HG03135 (cell line): ENCODE measurements around the gene NAV3.
A peak's percentile ranks its signal among the peaks of the same experiment; 100 is the strongest.

Experiments
- ATAC-seq: cut with Tn5 transposase; IDR thresholded peaks from one replicate; pipeline ENCODE4 v1.9.1; 2021; ENCODE audit warnings: mild to moderate bottlenecking, moderate library complexity; ENCODE audit not compliant: unreplicated experiment

The NAV3 gene

DNA sequence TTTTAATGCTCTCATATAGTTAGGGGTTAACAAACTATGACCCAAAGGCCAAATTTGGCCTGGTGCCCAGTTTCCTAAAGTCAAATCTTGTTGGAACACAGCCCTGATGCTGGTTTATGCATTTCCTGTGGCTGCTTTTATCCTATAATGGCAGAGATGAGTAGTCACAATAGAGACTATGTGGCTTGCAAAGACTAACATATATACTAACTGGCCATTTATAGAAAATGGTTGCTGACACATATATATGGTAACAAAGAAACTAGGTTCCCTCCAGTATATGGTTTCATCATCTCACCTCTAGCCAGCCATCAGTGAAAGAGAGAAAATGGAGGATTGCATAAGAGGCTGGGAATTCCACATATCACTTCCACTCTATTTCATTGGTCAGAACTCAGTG lies 10.8 kb downstream of the NAV3 start:
- no peak for ATAC-seq

DNA sequence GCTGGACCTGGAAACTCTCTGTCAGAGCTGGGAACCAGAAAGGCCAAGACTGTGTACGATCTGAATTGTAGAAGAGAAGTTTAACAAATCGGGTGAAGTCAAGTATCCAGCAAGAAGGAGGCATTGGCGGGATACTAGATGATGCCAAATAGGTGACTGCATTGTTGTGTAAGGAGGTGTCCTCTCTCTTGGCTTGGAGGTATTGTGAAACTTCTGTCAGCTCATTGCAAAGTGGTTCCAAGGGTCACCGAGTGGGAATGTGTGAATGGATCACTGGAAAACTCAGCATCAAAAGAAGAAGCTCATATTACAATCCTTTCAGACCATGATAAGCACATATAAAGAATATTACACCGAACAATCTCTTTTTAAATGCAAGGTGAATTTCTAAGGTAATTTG lies 11.7 kb downstream of the NAV3 start:
- no peak for ATAC-seq

DNA sequence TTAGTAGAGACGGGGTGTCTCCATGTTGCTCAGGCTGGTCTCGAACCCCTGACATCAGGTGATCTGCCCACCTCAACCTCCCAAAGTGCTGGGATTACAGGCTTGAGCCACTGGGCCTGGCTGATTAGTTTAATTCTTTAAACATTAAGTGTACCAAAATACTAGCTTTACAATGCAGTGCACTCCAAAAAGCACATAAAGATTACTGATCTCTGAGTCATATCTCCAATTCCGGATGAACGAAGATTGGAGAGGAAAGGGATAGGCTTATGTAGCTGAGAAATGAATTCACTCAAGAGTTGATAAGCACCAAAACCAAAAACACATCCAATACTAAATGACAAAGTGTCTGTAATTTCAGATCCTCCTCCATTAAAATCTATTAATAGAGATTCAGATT lies 15.1 kb downstream of the NAV3 start:
- ATAC-seq, result no peak

DNA sequence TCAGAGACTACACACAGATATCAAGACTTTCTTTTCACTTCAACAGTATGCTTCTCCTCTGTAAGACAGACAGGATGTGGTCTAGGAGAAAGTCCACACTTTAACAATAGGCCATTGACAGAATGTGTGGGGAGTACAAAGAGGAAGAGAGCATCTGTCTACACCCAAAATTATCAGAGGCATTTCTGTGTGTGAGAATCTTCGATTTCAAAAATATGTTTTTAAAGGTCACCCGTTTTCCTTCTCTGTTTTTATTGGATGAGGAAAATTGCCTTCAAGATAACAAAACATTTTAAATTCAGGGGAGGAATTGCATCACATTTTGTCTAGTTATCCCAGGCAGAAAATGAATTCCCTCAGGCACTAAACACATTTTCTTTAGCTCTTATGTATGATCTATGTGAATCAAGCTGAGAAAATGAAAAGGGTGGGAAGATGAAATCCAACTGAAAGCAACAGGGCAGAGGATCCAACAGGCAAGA lies 16.4 kb downstream of the NAV3 start:
- peak; percentile 100 for ATAC-seq

DNA sequence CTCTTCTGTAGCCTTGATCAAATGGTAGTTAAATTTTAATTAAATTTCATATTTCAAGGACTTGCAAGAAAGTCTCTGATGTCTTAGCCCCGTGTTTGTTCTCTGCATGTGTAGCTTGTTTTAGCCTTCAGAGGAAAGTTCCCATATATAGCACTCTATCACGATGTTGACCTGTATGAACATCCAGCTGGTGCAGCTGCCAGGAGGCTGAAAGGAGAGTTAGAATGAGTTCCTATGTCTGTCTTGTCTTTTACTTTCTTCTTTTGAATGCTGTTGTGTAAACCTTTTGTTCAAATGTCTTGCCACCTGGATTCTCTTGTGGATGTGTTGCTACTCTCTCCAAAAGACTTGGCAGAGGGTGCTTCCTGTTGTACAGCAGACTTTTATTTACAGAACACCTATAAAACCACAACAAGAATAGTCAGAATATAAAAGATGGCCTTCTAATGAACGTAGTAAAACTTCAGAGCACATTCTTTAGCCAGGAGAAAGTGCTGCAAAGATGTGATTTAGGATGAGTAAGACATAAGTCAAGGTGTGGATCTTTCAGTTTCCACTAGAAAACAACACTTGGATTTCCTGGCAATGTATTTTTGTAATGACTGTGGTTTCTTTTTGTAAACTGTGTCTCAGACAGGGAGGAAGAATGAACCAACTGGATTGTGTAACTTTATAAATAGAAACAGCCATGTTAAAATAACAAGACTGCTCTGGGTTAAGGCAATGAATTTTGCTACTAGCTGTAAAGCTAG lies 17.2 kb downstream of the NAV3 start:
- ATAC-seq, result no peak

DNA sequence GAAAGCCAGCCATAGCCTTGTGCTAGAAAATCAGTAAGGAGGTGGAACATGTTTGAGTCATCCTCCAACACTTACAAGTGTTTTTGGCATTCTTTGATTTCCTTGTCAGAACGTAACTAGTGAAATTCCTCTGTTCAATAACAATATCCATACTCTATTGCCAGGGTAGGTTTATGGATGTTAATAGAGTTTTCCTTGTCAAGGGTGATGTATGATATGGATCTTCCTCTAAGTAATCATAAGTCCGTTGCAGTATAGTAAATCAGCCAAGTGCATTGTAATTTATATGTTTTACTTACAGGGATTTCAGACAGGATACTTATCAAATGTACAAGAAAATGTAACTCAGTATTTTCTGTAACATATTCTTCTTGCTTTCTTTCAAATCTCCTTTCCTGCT lies 19.4 kb downstream of the NAV3 start:
- ATAC-seq, result no peak

DNA sequence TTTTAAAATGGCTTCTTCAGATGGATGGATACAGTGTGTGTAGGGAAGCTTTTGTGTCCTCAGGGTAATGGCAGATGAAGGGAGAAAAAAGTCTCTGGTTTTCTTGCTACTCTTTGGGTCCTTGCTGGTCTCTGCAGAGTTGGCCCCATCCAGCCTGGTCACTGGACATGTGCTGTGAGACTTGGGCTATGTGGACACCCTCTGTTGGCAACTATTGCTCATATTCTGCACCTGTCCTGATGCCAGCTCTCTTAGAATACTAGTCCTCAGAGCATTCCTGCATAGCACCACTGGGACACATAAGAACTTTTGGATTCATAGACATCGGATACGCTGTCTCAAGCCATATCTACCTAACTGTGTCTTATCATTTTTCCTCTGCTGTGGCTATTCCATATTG lies 20.0 kb downstream of the NAV3 start:
- no peak for ATAC-seq

DNA sequence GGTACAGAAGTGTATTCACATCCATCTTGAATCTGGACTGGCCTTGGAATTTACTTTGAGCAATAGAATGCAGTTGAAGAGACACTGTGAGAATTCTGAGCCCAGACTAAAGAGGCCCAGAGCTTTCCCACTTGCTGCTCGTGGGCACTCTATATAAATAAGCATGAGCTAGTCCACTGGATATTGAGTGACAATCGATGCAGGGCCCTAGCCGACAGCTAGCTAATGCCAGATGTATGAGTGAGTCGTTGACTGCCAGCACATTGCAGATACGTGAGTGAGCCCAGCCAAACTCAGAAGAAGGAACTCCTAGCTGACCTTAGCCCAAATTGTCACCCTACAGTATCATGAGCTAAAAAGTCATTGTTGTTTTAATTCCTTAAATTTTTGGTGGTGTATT lies 24.9 kb downstream of the NAV3 start:
- ATAC-seq, result no peak

DNA sequence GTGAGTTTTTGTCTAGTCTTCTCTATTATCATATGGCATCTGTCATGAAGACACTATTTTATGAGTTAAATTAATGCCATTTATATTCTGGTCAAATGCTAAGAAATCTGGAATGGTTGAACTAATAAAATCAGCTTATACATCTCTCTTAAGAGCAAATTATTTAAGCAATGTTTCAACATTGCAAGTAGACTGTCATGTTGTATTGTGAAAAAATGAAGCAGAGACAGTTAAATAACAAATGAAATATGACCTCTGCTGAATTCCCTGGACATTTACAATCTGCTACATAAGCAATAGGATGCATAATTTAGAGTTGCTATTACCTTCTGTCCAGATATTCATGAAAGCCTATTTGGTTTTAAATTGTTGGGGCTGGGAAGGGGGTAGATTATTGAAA lies 30.6 kb downstream of the NAV3 start:
- no peak for ATAC-seq

DNA sequence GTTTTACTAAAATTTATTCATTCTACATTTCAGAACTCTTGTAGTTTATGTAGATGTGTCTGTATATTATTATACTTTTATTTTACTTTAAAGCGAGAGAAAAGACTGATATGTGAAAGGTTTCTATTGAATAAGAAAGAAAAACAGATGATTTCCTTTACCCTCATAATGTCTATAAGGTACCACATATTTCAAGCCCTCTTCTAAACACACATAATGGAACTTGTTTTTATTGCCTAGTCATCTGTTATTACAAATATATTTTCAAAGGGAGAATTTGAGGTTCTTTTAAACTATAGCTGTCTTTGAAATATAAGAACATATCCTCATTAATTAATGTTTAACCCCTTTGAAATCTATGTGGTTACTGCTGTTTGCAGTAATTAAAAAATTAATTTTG lies 34.5 kb downstream of the NAV3 start:
- no peak for ATAC-seq

DNA sequence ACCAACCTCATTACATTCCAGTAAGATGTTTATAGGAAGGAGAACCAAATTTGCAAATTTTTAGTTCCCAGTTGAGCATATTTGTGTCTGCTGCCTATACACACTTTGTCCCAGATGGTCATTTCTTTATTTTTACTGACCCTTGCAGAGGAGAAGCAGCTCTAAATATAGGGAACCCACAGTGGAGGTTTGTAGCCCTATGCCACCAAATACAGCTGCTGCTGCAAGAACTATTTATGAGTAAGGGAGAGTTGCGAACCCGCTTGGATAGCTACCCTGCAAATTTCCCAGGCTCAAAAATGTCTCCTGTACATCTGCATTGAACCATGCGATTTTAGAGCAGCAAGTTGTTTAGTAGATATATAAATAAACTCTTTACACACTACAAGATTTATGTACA lies 48.2 kb downstream of the NAV3 start:
- ATAC-seq, result no peak

DNA sequence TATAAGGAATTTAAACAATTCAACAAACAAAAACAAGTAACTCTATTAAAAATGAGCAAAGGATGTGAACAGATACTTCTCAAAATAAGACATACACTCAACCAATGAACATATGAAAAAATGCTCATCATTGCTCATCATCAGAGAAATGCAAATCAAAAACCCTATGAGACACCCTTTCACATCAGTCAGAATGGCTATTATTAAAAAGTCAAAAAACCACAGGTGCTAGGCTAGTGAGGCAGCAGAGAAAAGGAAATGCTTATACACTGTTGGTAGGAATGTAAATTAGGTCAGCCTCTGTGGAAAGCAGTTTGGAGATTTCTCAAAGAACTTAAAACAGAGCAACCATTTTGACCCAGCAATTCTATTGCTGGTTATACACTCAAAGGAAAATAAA lies 52.0 kb downstream of the NAV3 start:
- no peak for ATAC-seq

DNA sequence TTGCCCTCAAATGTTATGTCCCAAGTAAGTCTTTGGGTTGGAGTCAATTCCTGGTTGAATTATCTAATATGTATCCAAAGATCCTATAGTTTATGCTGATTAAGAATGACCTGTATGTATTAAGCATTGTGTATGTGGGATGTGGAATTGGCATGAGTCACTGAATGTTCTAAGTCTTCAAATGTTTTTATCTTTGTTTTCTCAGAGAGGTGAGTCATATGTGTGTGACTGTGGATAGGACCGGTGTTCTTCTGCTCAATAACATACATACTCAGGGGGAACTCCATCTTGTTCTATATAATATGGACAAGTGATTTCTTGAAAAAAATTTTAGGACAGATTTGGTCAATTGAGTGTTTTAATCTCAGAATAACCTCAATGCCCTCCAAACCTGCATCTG lies 57.9 kb downstream of the NAV3 start:
- ATAC-seq, result no peak

DNA sequence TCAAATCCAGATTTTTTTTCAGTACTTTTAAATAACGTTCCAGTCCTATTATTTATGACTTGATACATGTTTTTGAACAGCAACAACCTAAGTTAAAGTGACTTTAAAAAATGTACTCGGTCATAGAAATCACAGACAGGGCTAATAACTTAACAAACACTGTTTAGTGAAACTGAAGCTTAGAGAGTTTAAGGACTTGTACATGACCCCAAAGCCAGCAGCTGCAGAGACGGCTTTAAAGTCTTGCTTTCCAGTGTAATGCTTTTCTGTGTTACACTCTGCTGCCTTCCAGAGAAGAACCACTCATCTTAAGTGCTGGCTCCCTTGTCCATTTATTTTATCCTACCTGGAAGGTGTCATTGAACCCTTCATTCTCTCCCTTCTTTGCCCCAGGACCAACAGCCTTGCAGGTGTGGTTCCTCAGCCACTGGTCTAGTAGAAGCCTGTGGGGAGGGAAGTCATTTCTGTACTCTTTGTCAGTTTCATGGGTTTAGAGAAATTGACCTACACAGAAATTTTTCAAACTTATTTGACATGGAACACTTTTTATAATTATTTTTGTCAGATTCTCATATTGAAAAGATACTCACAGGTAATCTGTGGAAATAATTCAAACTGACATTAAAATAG lies 60.9 kb downstream of the NAV3 start:
- ATAC-seq, result no peak

DNA sequence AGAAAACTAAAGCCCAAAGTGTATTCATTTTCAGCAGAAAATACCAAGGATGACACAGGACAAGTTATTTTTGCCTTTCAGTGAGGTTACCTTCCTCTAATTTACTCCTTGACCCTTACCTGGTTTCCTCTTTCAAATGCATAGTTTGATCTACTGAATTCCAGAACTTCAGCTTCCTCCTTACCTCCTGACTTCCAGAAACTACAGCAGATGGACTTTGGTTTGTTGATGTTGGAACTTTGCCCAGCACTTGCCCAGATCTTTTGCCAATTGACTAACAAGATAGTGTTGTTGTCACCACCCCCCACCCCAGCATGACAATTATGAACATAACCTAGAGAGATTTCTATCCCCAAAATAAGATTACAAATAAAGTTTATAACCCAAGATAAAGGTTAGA lies 63.2 kb downstream of the NAV3 start:
- no peak for ATAC-seq

DNA sequence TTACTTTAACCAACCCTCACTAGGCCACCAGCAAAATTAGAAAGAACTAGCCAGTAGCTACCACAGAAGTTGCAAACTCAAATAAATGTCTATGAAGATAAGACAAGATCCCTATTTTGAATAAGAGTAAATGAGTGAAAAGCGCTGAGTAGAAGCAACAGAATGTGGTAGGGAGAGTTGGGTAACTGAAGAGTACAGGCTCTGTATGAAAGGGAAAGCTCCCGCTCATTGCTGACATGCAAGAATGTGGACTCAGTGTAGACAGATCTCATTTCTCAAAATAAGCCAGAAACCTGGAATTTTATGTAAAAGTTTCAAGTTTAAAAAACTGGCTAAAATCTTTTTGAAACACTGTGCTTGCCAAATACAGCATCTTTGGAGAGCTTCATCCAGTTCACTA lies 63.9 kb downstream of the NAV3 start:
- no peak for ATAC-seq

DNA sequence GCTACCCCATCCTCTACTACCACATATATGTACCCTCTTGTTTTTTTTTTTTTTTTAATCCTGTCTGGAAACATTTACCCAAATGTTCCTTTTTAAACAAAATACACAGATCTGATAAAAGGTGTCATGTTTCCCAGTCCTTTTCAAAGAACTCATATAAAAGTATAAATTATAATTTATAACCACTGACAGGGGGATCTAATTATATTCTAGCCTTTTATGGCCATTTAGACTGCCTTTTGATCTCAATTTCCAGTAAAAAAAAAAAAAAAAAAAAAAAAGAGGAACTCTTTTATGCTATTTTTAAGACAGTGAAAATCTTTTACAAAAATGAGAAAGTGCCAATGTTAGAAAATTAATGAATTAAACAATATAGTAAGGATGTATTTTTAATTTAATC lies 65.0 kb downstream of the NAV3 start:
- ATAC-seq, result no peak

DNA sequence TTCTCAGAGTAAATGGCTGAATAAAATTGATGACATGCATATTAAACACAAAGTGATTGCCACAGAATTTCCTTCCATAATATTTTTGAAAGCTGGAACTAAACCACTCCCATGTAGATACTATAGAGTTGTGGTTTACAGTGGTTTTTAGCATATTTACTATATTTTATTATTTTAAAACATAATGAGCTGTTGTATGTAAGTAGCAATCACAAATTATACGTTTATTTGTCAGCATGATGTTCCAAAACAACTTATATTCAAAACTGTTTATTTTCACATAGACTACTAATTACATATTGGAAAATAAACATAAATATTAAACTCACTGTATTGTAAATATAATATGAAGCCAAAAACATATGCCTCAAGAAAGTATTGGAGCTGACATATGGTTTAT lies 77.2 kb downstream of the NAV3 start:
- no peak for ATAC-seq

DNA sequence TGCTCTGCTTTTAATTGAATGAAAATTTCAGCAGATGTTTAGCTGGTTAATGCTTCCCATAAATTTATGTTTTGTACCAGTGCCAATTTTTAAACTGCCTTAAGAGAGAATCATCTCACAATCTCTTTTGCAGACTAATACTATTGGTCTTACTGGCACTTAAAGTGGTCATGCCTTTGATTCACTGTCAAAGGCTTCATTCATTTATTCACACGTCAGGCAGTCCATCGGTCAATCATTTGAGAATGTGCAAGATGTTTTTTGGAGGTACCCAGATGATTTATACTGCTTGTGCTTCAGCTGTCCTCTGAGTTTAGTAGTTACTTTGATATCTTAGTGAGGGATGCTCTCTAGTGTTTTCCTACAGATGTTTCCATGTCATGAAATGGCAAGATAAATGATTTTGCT lies 83.4 kb downstream of the NAV3 start:
- no peak for ATAC-seq

DNA sequence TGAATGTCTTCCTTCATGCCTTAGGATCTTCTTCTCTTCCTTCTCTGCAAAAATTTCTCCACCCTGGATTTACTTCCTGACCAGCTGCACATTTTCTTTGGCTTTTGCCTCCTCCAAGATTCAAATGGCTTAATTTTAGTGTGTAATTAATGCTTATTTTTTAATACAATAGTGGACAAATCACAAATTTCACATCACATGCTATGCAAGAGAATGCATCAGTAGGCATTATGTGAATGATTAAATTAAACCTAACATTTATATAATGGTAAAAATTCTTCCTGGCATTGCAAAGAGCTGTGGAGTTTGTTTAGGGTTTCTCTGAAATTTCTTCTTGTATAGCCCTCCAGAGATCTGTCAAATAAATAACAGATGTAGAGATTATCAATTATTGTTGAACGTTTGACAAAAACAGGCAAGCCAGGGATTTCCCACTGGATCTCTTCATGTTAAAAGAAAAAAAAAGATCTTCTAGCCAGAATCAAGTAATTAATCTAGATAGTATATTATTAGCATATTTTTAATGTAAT lies 84.4 kb downstream of the NAV3 start:
- ATAC-seq, result no peak

DNA sequence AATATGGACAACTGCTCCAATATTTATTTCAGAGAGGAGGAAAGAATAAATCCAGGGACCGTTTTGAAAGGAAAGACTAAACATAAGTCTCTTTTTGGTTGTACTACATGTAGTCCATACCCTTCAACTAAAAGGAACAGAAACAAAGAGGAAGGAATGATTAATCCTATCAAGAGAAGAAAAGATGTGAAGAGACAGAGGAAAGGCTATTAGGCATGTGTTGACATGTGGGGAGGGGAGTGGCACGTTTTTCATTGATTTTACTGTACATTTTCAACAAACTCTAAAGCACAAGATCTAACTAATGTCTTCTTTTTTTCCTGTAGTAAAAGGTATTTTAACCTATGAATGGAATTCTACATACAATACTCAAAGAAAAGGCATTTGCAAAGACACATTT lies 85.6 kb downstream of the NAV3 start:
- ATAC-seq, result no peak

DNA sequence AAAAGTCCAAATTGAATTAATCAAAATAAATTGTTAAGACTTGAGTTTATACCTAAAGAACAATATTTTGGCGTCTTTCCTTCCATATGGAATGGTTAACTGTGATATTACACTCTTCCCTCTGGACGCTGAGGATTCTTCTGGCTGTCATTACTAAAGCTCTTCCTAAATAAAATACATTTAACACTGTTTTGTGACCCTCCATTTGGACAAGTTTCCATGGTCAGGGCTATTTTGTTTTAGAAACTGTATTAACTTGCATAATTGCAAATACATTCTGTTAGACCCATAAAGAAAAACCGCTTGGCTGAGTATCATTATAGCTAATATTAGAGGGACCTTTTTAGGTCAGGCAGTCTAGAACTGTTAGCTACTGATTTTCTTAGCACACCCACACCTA lies 87.4 kb downstream of the NAV3 start:
- no peak for ATAC-seq

DNA sequence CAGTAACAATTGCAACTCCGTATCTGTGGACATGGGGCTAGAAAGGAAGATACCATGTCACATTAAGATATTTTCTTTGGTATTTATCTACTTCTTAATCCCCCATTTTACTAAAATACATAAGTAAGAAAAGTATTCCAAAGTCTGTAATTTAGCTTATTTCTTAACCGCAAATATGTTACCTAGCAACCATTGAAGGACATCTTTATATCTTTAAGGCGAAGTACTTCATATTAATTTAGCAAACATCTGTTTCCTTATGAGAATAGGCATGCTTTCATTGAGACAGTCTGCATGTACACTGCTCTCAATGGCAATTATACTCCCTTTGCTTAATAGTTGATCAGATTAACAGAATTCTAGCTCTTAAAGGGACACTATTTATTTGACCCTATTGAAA lies 88.8 kb downstream of the NAV3 start:
- ATAC-seq, result no peak
